K562 (cell line): ENCODE measurements around the gene FRG2.
"Not testable (repeated sequence)": the region's sequence is repeated elsewhere in the genome, so short reads cannot be mapped to it uniquely, and the experiment has no call there.

ENCODE experiments used
- CBFA2T2 ChIP-seq: fragments of 450-650 bp; conservative IDR thresholded peaks from 2 replicates; pipeline ENCODE4 v1.6.1; 2017; ENCODE audit warnings: mild to moderate bottlenecking
- CBX1 ChIP-seq: sonication (generic); IDR thresholded peaks from 2 replicates; pipeline ENCODE4 v1.6.1; 2016; ENCODE audit warnings: antibody characterized with exemption, low read depth, mild to moderate bottlenecking
- CHD2 ChIP-seq: IDR thresholded peaks from 2 replicates; pipeline ENCODE4 v1.6.1; 2011; ENCODE audit warnings: low read depth, low read length
- EHMT2 ChIP-seq: fragments of 450-650 bp; IDR thresholded peaks from 2 replicates; pipeline ENCODE4 v1.6.1; 2018; ENCODE audit warnings: antibody characterized with exemption
- FOXK2 ChIP-seq, 2 experiments: fragments of 450-650 bp; IDR thresholded peaks in 1 of 2; conservative IDR thresholded peaks in 1 of 2; 2 replicates each; pipeline ENCODE4 v1.6.1; 2016; ENCODE audit warnings: low read depth in 2 of 2, mild to moderate bottlenecking in 1 of 2
- NCOA2 ChIP-seq, 2 experiments: fragments of 450-650 bp; IDR thresholded peaks; 2 replicates each; pipeline ENCODE4 v1.6.1; 2018; ENCODE audit warnings: mild to moderate bottlenecking in 2 of 2, moderate library complexity in 1 of 2; ENCODE audit not compliant: partially characterized antibody in 2 of 2
- NFIX ChIP-seq: fragments of 250-450 bp; sonication (Bioruptor Pico); IDR thresholded peaks from 2 replicates; pipeline ENCODE4 v1.4.0; 2020; ENCODE audit warnings: low read depth, mild to moderate bottlenecking, moderate library complexity
- POLR2A ChIP-seq: fragments of 450-650 bp; conservative IDR thresholded peaks from 2 replicates; pipeline ENCODE4 v1.6.1; 2016
- RBM39 ChIP-seq: fragments of 200-400 bp; formaldehyde crosslinking; optimal IDR thresholded peaks from 2 replicates; pipeline ENCODE3; 2018; ENCODE audit warnings: low read depth, low read length
- YBX1 ChIP-seq: fragments of 450-650 bp; IDR thresholded peaks from 2 replicates; pipeline ENCODE4 v1.7.1; 2016; ENCODE audit warnings: mild to moderate bottlenecking
- TF ChIP-seq, protein P1 (sequence below), 2 experiments: fragments of 450-650 bp; formaldehyde crosslinking in 1 of 2; IDR thresholded peaks; 2 replicates each; pipeline versions ENCODE4 v1.4.0 to v1.6.1; 2014 to 2020; ENCODE audit warnings: mild to moderate bottlenecking in 2 of 2, borderline replicate concordance in 1 of 2, low read depth in 1 of 2
- TF ChIP-seq, protein P2 (sequence below): sonication (generic); formaldehyde crosslinking; IDR thresholded peaks from 2 replicates; pipeline ENCODE4 v1.9.0; 2022; ENCODE audit warnings: mild to moderate bottlenecking, missing genetic modification reagents
- TF ChIP-seq, protein P3 (sequence below): fragments of 450-650 bp; IDR thresholded peaks from 2 replicates; pipeline ENCODE4 v1.6.1; 2017; ENCODE audit warnings: mild to moderate bottlenecking, moderate library complexity

DNA sequence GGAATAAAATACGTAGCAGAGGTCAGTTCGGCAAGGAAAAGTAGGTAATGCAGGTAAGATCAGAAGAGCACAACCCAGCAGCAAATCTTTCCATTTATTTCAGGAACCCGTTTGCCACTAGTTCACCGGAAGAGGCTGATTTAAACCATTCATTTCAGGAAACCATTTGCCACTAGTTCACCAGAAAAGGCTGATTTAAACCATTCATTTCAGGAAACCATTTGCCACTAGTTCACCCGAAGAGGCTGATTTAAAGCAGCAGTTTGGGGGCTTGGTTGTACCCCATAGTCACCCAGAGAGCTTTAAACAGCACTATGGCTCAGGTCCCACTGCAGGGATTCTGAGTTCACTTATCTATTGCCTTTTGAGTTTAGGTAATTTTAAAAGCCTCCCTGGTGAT, 4.2 kb upstream of the FRG2 start:
- TF ChIP-seq, protein P1, sequence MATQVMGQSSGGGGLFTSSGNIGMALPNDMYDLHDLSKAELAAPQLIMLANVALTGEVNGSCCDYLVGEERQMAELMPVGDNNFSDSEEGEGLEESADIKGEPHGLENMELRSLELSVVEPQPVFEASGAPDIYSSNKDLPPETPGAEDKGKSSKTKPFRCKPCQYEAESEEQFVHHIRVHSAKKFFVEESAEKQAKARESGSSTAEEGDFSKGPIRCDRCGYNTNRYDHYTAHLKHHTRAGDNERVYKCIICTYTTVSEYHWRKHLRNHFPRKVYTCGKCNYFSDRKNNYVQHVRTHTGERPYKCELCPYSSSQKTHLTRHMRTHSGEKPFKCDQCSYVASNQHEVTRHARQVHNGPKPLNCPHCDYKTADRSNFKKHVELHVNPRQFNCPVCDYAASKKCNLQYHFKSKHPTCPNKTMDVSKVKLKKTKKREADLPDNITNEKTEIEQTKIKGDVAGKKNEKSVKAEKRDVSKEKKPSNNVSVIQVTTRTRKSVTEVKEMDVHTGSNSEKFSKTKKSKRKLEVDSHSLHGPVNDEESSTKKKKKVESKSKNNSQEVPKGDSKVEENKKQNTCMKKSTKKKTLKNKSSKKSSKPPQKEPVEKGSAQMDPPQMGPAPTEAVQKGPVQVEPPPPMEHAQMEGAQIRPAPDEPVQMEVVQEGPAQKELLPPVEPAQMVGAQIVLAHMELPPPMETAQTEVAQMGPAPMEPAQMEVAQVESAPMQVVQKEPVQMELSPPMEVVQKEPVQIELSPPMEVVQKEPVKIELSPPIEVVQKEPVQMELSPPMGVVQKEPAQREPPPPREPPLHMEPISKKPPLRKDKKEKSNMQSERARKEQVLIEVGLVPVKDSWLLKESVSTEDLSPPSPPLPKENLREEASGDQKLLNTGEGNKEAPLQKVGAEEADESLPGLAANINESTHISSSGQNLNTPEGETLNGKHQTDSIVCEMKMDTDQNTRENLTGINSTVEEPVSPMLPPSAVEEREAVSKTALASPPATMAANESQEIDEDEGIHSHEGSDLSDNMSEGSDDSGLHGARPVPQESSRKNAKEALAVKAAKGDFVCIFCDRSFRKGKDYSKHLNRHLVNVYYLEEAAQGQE (IDR thresholded peaks at IDR 0.05; ENCODE audit: borderline replicate concordance) = not testable (repeated sequence)
- TF ChIP-seq, protein P1 (CRISPR knock-in tag; IDR thresholded peaks at IDR 0.05; ENCODE audit: low read depth) = not testable (repeated sequence)
- TF ChIP-seq CBFA2T2; POLR2A; YBX1; RBM39; CBX1; CHD2; NCOA2 (IDR thresholded peaks at IDR 0.05; ENCODE audit: partially characterized antibody in 2 of 2); EHMT2; NFIX (CRISPR knock-in tag); FOXK2 (conservative IDR thresholded peaks at IDR 0.05 in 1 of 2, IDR thresholded peaks at IDR 0.05 in 1 of 2; ENCODE audit: low read depth in 2 of 2): not testable (repeated sequence)
- TF ChIP-seq, protein P2, sequence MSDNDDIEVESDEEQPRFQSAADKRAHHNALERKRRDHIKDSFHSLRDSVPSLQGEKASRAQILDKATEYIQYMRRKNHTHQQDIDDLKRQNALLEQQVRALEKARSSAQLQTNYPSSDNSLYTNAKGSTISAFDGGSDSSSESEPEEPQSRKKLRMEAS (CRISPR knock-in tag) = not testable (repeated sequence)
- TF ChIP-seq, protein P3, sequence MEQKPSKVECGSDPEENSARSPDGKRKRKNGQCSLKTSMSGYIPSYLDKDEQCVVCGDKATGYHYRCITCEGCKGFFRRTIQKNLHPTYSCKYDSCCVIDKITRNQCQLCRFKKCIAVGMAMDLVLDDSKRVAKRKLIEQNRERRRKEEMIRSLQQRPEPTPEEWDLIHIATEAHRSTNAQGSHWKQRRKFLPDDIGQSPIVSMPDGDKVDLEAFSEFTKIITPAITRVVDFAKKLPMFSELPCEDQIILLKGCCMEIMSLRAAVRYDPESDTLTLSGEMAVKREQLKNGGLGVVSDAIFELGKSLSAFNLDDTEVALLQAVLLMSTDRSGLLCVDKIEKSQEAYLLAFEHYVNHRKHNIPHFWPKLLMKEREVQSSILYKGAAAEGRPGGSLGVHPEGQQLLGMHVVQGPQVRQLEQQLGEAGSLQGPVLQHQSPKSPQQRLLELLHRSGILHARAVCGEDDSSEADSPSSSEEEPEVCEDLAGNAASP = not testable (repeated sequence)
